RKO (cell line): ENCODE data around the gene MUCL3.
"Not testable (repeated sequence)": the region's sequence is repeated elsewhere in the genome, so short reads cannot be mapped to it uniquely, and the experiment has no call there.

Experiments used
- DNase-seq: peaks from one replicate; pipeline ENCODE4 v3.0.0-alpha.2; 2016; ENCODE audit warnings: low spot score

The MUCL3 gene

DNA sequence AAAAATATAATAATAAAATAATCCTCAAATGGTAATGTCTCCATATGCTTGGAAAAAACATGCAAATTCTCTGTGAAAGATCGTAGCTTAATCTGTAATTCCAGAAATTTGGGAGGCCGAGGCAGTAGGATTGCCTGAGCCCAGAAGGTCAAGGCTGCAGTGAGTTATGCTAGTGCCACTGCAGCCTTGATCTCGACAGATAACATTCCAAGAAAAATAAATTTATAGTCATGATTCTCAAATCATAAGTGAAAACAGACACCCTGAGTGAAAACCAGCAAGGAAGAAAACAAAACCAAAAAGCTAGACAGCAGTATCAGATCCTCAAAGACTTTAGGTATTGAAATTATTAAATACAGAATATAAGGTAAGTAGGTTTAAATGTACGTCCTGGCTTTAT, 38.9 kb downstream of the MUCL3 start:
- DNase-seq = no peak

DNA sequence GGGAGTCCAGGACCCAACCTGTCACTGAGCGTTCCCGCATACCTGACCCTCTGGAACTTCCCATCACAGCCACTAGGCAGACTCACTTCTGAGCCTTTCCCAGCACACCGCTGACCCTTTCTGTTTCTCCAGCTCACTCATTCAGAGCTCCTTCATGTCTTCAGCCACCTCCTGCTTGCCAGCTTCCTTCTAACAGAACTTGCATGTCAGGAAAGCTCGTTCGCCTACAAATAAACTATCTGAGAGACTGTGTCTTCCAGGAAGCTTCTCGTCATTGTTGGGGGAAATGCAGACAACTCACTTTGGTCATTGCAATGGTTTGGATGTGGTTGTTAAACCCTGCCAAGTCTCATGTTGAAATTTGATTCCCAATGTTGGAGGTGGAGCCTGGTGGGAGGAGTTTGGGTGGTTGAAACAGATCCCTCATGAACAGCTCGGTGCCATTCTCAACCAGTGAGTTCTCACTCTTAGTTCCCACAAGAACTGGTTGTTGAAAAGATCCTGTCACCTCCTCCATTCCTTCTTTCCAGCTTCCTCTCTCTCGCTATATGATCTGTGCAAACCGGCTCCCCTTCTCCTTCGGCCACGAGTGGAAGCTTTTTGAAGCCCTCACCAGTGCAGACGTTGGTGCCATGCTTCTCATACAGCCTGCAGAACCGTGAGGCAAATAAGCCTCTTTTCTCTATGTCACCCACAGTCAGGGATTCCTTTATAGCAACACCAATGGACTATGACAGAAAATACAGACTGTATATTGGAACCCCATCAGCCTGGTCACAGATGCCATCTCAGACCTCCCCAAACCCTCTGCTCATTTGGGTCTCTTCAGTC, 41.4 kb downstream of the MUCL3 start:
- DNase-seq = no peak

DNA sequence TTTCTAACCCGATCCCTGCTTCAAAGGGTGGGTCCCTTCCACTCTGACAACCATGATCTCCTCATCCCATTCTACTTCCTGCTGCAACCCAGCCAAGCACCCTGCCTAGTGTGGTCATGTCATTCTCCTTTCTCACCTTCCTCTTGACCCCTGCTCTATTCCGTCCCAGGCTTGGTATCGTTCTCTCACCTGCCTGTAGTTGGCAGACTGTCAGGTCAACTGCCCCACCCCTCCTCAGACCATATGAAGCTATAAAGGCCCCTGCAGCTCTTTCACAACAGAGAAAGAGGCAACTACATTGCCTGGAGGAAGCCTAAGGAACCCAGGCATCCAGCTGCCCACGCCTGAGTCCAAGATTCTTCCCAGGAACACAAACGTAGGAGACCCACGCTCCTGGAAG, 42.7 kb downstream of the MUCL3 start, which contains the start of gene MUC21:
Gene MUC21 (plus strand): TSS at position 280 of the 400 bp plus-strand sequence. CDS start 241 bp downstream, outside the sequence.
- no peak for DNase-seq

DNA sequence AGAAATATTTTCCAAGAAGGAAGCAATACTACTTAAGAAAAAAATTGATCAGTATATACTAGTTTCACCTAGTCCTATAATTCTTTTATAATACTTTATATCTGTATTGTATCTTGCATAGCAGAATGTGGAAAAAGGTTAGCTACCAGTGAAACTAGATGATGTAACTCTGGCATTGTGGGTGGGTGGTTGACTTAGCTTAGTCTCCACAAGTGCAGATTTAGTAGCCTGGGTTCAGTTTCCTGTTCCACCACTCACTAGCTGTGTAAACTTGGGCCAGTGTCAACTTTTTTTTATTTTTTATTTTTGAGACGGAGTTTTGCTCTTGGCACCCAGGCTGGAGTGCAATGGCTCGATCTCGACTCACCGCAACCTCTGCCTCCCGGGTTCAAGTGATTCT, 44.7 kb downstream of the MUCL3 start:
- DNase-seq = no peak

DNA sequence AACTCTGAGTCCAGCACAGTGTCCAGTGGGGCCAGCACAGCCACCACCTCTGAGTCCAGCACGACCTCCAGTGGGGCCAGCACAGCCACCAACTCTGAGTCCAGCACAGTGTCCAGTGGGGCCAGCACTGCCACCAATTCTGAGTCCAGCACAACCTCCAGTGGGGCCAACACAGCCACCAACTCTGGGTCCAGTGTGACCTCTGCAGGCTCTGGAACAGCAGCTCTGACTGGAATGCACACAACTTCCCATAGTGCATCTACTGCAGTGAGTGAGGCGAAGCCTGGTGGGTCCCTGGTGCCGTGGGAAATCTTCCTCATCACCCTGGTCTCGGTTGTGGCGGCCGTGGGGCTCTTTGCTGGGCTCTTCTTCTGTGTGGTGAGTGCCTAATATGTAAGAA, 46.5 kb downstream of the MUCL3 start:
- no peak for DNase-seq

DNA sequence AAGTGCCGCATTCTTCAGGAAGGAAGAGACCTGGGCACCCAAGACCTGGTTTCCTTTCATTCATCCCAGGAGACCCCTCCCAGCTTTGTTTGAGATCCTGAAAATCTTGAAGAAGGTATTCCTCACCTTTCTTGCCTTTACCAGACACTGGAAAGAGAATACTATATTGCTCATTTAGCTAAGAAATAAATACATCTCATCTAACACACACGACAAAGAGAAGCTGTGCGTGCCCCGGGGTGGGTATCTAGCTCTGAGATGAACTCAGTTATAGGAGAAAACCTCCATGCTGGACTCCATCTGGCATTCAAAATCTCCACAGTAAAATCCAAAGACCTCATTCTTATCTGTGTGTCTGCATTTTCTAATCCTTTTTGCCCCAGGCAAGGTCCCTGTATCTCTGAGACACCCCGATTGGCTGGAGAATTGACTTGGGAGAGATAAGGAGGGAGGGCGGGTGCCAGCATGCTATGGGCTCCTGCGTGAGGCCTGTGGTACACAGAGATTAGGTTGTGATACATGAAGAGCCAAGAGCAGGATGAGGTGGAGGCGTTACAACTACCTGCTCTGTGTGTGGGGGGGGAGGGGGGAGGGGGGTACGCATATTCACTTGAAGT, 47.5 kb downstream of the MUCL3 start:
- no peak for DNase-seq

DNA sequence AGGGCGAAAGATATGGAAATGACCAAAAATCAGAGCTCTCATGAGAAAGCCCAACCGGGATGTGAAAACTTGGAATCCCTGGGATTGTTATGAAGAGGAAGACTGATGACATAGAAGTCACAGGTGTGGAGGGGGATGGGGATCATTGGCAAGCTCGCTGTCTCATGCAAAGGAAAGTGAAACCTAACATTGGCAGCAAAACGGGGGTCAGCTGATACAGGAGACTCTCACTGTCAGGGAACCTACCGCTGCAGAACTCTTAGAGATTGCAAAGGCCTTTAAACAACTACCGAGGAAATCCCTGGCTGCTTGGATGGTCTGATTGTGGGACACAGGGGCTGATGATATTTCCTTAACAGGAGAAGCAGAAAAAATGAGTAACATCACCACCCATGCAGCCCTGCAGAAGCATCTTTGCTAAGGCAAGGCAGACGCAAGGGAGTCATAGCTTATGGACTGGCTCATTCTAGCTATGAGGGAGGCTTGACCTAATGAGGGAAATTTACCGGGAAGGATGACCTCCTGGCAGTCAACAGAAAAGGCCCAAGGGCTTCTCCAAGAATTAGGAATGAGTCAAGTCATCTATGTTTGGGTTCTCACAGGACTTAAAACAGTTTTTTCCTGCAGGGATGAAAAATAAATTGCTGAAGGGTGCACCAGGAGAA, 49.8 kb downstream of the MUCL3 start:
- DNase-seq = no peak

DNA sequence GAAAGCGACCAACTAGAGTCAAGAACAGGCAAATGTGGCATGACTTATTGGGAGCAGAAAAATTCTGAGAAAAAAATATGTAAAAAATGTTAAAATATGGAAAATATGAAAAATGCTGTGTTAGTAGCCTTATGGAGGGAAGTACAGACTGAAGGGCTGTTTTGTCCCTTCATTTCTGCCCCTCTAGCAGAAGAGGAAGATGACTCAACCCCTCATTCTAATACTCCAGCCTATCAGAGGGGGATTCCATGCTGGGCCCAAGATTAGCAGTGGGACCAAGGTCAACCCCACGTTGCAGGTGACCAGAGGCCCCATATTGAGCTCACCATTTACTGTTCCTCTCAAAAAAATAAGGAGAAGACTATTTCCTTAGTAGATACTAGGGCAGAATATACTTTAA, 51.1 kb downstream of the MUCL3 start:
- DNase-seq = no peak

DNA sequence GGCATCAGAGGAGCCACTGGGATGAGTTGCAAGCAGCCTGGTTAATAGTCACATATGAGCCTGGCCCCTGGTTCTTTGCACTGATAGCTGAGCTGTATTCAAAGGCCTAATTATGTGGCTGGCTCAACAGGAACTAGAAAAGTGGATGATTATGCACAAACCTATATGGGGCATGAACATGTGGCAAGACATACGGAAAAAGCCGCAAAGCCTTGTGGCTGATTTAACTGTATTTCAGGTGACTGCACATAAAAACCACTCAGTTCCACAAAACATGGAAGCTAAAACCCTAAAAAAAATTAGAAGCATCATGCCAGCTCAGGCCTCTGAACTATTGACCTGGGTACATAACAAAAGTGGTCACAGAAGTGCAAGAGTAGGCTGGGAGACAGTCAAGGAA, 56.5 kb downstream of the MUCL3 start:
- DNase-seq = no peak

DNA sequence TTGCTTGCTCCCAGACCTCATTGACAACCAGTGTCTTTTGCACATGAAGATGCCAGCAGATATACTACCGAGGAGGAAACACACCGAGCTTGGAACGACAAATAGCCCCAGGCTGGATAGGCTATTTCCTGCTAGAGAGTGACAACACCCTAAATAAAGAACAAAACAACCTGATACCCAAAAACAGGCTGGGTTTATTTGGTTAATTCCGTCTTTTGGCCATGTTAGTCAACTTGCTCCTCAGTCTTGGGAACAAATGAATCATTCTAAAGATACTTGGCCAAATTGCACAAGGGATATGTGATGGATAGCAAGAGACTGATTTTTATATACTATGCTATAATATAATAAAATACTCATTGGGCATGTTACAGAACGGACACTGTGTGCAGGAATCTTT, 58.0 kb downstream of the MUCL3 start:
- no peak for DNase-seq

DNA sequence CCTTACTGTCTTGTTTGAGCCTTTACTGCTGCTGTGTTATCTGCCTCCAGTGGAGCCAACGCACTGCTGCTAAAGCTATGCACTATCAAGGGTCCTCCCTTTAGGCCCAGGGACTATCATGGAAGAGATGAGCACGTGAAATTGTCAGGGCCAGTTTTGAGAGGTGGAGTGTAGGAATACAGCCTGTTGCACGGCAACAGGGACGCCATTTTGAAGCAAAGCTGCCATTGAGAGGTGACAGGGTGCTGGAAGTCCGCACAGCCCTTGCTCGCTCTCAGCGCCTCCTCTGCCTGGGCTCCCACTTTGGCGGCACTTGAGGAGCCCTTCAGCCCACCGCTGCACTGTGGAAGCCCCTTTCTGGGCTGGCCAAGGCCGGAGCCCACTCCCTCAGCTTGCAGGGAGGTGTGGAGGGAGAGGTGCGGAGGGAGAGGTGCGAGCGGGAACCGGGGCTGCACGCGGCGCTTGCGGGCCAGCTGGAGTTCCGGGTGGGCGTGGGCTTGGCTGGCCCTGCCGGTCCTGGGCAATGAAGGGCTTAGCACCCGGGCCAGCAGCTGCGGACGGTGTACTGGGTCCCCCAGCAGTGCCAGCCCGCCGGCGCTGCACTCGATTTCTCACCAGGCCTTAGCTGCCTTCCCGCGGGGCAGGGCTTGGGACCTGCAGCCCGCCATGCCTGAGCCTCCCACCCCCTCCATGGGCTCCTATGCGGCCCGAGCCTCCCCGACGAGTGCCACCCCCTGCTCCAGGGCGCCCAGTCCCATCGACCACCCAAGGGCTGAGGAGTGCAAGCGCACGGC, 59.5 kb downstream of the MUCL3 start:
- DNase-seq = not testable (repeated sequence)

DNA sequence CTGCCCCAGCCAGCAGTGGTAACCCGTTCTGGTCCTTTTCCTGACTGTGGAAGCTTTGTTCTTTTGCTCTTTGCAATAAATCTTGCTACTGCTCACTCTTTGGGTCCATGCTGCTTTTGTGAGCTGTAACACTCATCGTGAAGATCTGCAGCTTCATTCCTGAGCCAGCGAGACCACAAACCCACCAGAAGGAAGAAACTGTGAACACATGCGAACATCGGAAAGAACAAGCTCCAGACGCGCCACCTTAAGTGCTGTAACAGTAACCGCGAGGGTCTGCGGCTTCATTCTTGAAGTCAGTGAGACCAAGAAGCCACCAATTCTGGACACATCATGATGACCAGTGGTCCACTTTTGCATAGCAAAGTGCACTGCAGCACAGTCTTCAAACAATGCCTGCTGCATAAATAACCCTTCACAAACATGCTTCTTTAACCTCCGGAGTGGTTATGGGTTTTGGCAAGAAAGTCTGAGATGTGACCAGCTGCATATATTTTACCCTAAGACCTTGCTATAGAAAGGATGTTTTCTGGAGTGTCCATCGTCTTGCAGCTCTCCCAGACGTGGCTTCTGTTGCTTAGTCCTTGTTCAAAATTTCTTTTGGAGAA, 60.6 kb downstream of the MUCL3 start:
- DNase-seq = no peak

DNA sequence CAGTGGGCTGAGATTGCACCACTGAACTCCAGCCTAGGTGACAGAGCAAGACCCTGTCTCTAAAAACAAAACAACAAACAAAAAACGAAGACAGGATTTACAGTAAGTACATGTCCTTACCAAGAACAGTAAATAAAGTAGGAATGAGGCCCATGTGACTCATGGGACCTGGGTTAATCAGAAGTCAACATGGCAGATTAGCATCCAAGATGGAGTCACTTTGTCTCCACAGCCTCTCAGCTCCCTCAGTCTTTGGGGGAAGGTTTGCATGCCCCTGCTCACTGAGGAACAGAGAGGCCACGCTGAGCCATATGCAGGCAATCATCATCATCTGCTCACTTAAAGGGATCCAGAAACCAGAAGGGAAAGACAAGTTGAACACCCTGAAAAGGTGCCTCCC, 61.7 kb downstream of the MUCL3 start:
- no peak for DNase-seq
